Head of caudate nucleus (tissue), 42 donors: ENCODE data around the gene RAX2.

Source experiments
- DNase-seq, 42 donors: peaks; one replicate each; pipeline versions ENCODE4 v3.0.0 to v3.0.0-alpha.2; 2020 to 2021; ENCODE audit warnings: mixed read lengths in 7 of 42
- intact Hi-C: fragments of 100-400 bp; cut with DNase I; formaldehyde crosslinking; loops from one replicate; pipeline ENCODE4 v1.15.0; 2022

Gene RAX2

DNA sequence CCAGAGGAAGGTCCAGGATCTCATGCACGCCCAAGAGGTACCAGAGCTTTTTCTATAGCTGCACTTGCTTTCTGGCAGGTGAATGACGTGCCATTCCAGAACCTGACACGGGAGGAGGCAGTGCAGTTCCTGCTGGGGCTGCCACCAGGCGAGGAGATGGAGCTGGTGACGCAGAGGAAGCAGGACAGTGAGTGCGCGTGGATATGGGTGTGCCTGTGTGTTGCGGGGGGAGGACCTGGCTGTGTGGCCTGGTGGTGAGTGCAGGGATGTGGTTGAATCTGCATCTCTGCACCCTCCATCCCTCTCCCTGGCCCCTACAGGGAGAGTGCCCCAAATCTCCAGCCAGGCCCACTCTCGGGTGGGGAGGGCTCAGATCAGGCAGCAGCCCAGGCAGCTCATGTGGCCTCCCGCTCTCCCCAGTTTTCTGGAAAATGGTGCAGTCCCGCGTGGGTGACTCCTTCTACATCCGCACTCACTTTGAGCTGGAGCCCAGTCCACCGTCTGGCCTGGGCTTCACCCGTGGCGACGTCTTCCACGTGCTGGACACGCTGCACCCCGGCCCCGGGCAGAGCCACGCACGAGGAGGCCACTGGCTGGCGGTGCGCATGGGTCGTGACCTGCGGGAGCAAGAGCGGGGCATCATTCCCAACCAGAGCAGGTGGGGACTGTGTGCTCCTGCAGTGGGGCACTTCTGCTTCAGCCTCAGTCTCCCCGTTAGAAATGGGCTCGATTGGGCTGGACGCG is 33.4 kb downstream of the RAX2 start:
- peak in 7 of 42 donors; percentile 10 to 48 (median 20) for DNase-seq
- intact Hi-C loops: no loop called here

- DNase-seq: no peak
- intact Hi-C loops: no loop called here
Measured at GRCh38 chr19:3737487-3738205, 34.4 kb downstream of the RAX2 start.

DNA sequence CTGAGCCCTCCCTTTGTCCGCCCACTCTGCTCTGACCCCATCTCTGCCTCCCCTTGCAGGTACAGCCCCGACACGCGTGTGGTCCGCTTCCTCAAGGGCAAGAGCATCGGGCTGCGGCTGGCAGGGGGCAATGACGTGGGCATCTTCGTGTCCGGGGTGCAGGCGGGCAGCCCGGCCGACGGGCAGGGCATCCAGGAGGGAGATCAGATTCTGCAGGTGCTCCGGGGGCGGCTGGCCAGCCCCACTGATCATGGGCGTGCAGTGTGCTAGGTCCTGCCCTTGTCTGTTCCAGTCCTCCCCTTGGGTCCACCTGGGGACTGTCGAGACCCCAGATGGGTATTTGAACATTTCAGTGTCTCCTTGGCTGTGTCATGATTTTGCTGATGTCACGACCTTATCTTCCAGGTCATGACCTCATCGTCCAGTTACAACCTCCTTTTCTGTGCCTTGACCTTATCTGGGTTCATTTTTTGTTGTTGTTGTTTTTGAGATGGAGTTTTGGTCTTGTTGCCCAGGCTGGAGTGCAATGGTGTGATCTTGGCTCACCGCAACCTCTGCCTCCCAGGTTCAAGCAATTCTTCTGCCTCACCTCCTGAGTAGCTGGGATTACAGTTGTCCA is 35.8 kb downstream of the RAX2 start:
- DNase-seq: no peak
- intact Hi-C loops: no loop called here

DNA sequence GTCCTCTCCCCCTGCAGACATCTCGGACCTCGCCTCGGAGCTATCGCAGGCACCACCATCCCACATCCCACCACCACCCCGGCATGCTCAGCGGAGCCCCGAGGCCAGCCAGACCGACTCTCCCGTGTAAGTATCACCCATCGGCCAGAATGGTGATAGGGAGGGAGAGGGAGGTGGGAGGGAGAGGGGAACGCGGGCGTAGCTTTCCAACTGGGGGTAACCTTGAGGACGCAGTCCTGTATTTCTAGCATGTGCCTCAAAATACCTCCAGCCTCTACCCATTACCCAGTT is 37.8 kb downstream of the RAX2 start:
- no peak for DNase-seq
- intact Hi-C loops: no loop called here

DNA sequence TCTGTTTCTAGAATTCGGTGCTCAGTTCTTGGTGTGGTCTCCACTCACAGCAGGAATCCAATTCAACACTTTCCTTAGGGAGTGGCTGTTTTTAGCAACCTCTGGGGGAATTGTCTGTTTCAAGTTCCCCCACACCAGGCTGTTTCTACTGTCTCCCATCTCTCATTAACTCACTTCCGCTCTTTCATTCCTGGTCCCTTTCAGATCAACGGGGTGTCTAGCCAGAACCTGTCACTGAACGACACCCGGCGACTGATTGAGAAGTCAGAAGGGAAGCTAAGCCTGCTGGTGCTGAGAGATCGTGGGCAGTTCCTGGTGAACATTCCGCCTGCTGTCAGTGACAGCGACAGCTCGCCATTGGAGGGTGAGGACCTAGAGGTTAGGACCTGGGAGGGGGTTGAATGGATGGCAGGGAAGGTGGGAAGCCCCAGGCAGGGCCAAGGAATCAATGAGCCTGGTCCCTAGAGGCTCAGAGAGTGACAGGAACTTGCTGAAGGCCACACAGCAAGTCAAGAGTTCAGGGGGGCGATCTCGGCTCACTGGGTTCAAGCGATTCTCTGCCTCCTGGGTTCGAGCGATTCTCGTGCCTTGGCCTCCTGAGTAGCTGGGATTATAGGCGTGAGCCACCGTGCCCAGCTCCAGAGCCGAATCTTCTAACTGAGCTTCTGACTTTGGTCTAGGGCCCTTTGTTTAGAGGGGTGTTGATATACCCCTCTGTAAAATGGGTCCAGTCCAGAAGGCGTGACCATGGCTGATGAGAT is 38.3 kb downstream of the RAX2 start:
- intact Hi-C loops: no loop called here
- no peak for DNase-seq

DNA sequence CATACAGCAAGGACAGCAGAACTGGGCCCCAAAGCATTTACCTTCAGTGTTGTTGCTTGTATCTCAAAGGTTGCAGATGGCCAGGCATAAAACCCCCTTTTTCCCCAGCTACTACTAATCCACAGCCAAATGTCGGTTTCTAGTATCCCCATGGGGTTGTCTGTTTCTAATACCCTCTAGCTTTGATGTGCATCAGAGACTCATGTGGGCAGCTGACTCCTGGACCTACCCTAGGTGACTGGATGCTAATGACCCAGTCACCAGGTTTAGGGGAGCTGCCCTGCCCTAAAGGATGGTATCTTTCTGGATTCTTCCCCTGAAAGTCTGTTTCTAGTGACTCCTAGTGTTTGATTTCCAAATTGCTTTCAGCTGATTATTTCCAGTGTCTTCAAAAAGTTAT is 39.9 kb downstream of the RAX2 start:
- intact Hi-C loops: no loop called here
- no peak for DNase-seq

- no peak for DNase-seq
- intact Hi-C loops: no loop called here
Measured at GRCh38 chr19:3730457-3730958, 41.5 kb downstream of the RAX2 start.

- no peak for DNase-seq
- intact Hi-C loops: no loop called here
Measured at GRCh38 chr19:3725640-3726310, 46.3 kb downstream of the RAX2 start.

DNA sequence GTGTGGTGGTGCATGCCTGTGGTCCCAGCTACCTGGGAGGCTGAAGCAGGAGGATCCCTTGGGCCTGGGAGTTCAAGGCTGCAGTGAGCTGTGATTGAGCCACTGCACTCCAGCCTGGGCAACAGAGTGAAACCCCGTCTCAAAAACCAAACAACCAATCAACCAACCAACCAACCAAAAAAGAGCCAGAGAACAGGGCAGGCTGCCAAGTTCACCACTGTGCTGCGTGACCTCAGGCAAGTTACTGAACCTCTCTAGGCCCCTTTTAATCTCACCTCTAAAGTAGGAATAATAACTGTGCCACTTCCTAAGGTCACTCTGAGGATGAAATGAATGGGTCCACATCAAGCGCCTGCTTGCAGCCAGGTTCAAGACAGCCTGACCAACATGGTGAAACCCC is 46.9 kb downstream of the RAX2 start:
- intact Hi-C loops: no loop called here
- DNase-seq: no peak

DNA sequence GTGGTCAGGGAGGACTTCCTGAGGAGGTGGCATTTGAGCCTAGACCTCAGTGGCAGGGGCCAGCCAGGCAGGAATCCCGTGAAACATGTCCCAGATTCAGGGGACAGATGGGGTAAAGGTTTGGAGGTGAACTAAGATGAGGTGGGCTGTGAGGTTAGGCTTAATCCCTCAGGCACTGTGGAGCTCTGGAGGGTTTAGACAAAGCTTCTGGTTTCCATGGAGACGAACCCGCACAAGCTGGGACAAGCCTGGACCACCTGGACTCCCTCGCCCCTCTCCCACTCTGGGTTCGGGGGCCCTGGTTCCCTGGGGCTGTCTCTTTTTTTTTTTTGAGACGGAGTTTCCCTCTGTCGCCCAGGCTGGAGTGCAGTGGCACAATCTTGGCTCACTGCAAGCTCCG is 48.1 kb downstream of the RAX2 start:
- no peak for DNase-seq
- intact Hi-C loops: no loop called here

DNA sequence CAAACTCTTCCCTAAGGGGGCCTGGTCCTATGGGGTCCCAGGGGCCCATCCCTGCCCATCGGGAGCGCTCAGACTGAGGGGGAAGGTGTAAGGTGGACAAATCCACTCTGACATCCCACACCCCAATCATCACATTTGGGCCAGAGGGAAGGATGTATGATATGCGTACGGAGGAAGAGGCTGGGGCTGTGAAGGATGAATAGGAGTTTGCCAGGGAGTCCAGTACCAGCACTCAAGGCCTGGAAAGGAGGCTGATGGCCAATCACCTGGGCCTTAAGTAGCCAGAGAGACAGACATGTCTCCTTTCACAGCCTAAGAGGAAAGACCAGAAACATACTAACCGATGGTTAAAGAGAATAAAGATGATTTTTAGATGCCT is 48.9 kb downstream of the RAX2 start:
- no peak for DNase-seq
- intact Hi-C loops: no loop called here

DNA sequence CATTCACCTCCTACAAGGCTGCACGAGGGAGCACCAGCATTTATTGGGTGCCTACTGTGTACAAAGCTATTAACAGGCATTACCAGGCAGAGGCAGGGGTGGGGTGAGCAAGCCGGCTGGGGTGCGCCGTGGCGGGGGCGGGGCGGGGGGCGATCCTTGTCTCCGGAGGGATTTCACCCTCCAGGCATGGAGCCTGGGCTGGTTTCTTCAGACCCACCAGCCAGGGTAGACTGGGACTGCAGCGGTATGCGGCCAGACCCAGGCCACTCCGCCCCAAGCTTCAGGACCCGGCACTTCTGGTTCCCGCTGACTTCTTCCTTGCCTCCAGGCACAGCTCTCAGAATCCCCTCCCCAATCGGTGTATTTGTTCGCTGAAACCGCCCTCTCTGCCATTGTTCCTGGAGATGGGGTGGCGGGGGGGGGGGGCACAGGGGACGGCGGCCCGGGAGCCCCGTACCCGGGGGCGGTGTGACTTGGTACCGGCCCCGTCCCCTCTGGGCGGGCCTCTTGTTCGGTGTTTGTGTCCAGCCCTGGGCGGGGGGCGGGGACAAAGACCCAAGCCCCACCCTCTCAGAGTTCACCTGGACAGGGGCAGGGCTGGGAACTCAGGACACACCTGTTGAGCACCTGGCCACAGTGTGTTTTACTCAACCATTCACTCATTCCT is 49.5 kb downstream of the RAX2 start:
- no peak for DNase-seq
- intact Hi-C loops: no loop called here

GRCh38 chr19:3721887-3722442 is 50.1 kb downstream of the RAX2 start:
- DNase-seq: no peak
- intact Hi-C loops: no loop called here

DNA sequence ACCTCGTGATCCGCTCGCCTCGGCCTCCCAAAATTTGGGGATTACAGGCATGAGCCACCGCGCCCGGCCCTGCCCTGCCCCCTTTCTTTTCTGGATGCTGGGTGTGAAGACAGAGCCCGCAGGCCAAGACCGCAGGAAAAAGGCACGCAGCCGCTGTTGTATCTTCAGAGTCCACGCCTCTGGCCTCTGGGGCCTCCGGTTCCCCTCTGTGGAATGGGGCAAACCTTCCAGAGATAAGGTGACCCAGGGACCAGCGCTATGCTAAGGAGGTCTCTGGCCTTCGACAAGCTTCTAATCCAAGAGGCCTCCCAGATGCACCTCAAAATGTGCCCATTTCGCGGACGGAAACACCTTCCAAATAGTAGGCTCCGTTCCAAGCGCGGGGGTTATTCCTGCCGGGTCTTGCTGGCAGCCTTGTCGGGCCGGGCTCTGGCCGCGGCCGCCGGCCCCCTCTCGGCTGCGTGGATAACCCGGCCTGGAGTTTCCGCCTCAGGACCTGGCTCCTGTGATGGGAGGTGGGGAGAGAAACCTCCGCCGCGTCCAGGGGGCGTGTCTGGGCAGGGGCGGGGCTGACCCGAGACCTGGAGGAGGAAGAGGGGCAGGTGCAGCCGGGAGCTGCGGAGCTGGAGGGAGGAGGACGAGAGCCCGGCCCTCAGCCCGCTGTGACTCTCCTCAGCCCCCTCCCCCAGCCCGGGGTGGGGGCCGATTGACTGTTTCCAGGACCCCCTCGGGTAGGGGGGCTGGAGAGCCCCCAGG is 50.7 kb downstream of the RAX2 start:
- DNase-seq: peak in 38 of 42 donors; percentile 15 to 71 (median 41)
- intact Hi-C loops: no loop called here

- intact Hi-C loops: no loop called here
Measured at GRCh38 chr19:3720349-3720917, 51.6 kb downstream of the RAX2 start.

GRCh38 chr19:3719868-3720267 is 52.2 kb downstream of the RAX2 start:
- DNase-seq: no peak
- intact Hi-C loops: loop anchor here (5.0 kb wide), 1 partner anchor 58 kb away; no protein-coding TSS in a partner anchor

More at GRCh38 chr19:3720349-3720917, 51.6 kb downstream of the RAX2 start:
- no peak for DNase-seq
